Stomach (tissue), 4 donors: ENCODE measurements around the gene EEFSEC.

Experiments used
- CTCF ChIP-seq, 7 experiments: fragments of 450-650 bp in 4 of 7; fragments of 200-600 bp in 3 of 7; sonication (generic) in 3 of 7; IDR thresholded peaks; one replicate each; pipeline ENCODE4 v1.5.1; 2016 to 2019; ENCODE audit warnings: antibody characterized with exemption in 7 of 7, control low read depth in 2 of 7, mild to moderate bottlenecking in 1 of 7
- POLR2A ChIP-seq, 4 donors: fragments of 450-650 bp; IDR thresholded peaks; one replicate each; pipeline ENCODE4 v1.6.1; 2016; ENCODE audit warnings: antibody characterized with exemption in 4 of 4, control low read depth in 2 of 4, mild to moderate bottlenecking in 1 of 4, moderate library complexity in 1 of 4

- no peak for TF ChIP-seq CTCF (IDR thresholded peaks at IDR 0.05)
- TF ChIP-seq POLR2A (IDR thresholded peaks at IDR 0.05) = no peak
These were observed 2.5 kb downstream of the EEFSEC start for GRCh38 chr3:128155616-128156360.
